SK-N-SH (cell line): ENCODE data around the gene PCBP3. TPM values are rescaled to one million over a fixed set of nuclear protein-coding genes. Genes with fewer than 3 reads are reported as not detected.

Source experiments
- CTCF ChIA-PET: fragments of 300-600, 350-600 bp; formaldehyde crosslinking; extraction: SDS; loops from one replicate; lab custom pipeline; 2021; lab: Yijun Ruan, JAX
- POLR2A ChIA-PET: fragments of 350-600 bp; sonication (Branson Sonifier 250); formaldehyde crosslinking; extraction: SDS; loops from one replicate; lab custom pipeline; 2020; ENCODE audit warnings: antibody characterized with exemption, inconsistent platforms; lab: Yijun Ruan, JAX
- DNase-seq: peaks from one replicate; pipeline ENCODE4 v3.0.0; 2012
- H2AFZ ChIP-seq: fragments of 200-600 bp; sonication (generic); 2 replicates; pipeline ENCODE4 v1.8.1; 2016; ENCODE audit warnings: antibody characterized with exemption, mild to moderate bottlenecking, low read depth
- H3F3A ChIP-seq: fragments of 200-600 bp; sonication (generic); replicated peaks from 2 replicates; pipeline ENCODE3; 2016; ENCODE audit warnings: antibody characterized with exemption, mild to moderate bottlenecking; ENCODE audit not compliant: insufficient read depth
- H3K27ac ChIP-seq, 2 experiments: fragments of 200-500 bp in 1 of 2; fragments of 200-600 bp in 1 of 2; sonication (Bioruptor generic) in 1 of 2; sonication (generic), shearing (Covaris generic) in 1 of 2; 2 replicates each; pipeline versions ENCODE4 v1.5.1 to v1.6.1; 2014 to 2016; ENCODE audit warnings: low read depth in 2 of 2, inconsistent platforms in 1 of 2, low read length in 1 of 2, mild to moderate bottlenecking in 1 of 2, mixed read lengths in 1 of 2
- H3K27me3 ChIP-seq: fragments of 200-600 bp; sonication (generic), shearing (Covaris generic); 2 replicates; pipeline ENCODE4 v1.6.1; 2016; ENCODE audit warnings: mixed run types; ENCODE audit not compliant: insufficient read depth
- H3K36me3 ChIP-seq, 2 experiments: fragments of 200-500 bp in 1 of 2; fragments of 200-600 bp in 1 of 2; sonication (Bioruptor generic) in 1 of 2; sonication (generic) in 1 of 2; replicated peaks in 1 of 2; 2 replicates each; pipeline versions ENCODE3 to v1.5.1; 2014 to 2016; ENCODE audit warnings: low read length in 1 of 2, mild to moderate bottlenecking in 1 of 2; ENCODE audit not compliant: insufficient read depth in 2 of 2, control insufficient read depth in 1 of 2
- H3K4me1 ChIP-seq, 2 experiments: fragments of 200-500 bp in 1 of 2; fragments of 200-600 bp in 1 of 2; sonication (Bioruptor generic) in 1 of 2; sonication (generic), shearing (Covaris generic) in 1 of 2; 2 replicates each; pipeline versions ENCODE4 v1.5.1 to v1.6.1; 2014 to 2016; ENCODE audit warnings: low read depth in 1 of 2, low read length in 1 of 2, mixed run types in 1 of 2; ENCODE audit not compliant: insufficient read depth in 2 of 2, control insufficient read depth in 1 of 2
- H3K4me2 ChIP-seq: fragments of 200-600 bp; sonication (generic), shearing (Covaris generic); 2 replicates; pipeline ENCODE4 v1.6.1; 2017; ENCODE audit warnings: mixed run types
- H3K4me3 ChIP-seq, 2 experiments: fragments of 200-500 bp in 1 of 2; fragments of 200-600 bp in 1 of 2; sonication (Bioruptor generic) in 1 of 2; sonication (generic), shearing (Covaris generic) in 1 of 2; 2 replicates each; pipeline versions ENCODE4 v1.5.1 to v1.8.1; 2014 to 2016; ENCODE audit warnings: low read depth in 2 of 2, inconsistent platforms in 1 of 2, low read length in 1 of 2, mild to moderate bottlenecking in 1 of 2, mixed read lengths in 1 of 2, moderate library complexity in 1 of 2
- H3K79me2 ChIP-seq: fragments of 200-600 bp; sonication (generic); 2 replicates; pipeline ENCODE4 v1.8.1; 2017; ENCODE audit warnings: mild to moderate bottlenecking; ENCODE audit not compliant: insufficient read depth
- H3K9ac ChIP-seq: fragments of 200-600 bp; sonication (generic); 2 replicates; pipeline ENCODE4 v1.6.1; 2017; ENCODE audit warnings: mixed run types
- H3K9me2 ChIP-seq: fragments of 200-600 bp; sonication (generic); 2 replicates; pipeline ENCODE4 v1.6.1; 2017; ENCODE audit warnings: mixed run types
- H3K9me3 ChIP-seq: fragments of 200-600 bp; sonication (generic); 2 replicates; pipeline ENCODE4 v1.6.1; 2017; ENCODE audit warnings: mixed run types, mild to moderate bottlenecking, moderate library complexity
- H4K20me1 ChIP-seq: fragments of 200-600 bp; sonication (generic); 2 replicates; pipeline ENCODE4 v1.6.1; 2017; ENCODE audit warnings: mild to moderate bottlenecking, mixed run types; ENCODE audit not compliant: insufficient read depth
- CTCF ChIP-seq: fragments of 200-600 bp; sonication (generic); IDR thresholded peaks from 2 replicates; pipeline ENCODE4 v1.6.1; 2017; ENCODE audit warnings: antibody characterized with exemption, mild to moderate bottlenecking, moderate library complexity
- ELF1 ChIP-seq: IDR thresholded peaks from 2 replicates; pipeline ENCODE4 v1.4.0; 2012
- EP300 ChIP-seq, 2 experiments: IDR thresholded peaks; 2 replicates each; pipeline versions ENCODE4 v1.4.0 to v1.6.1; 2012; ENCODE audit warnings: borderline replicate concordance in 1 of 2, low read depth in 1 of 2, low read length in 1 of 2
- EZH2phosphoT487 ChIP-seq: fragments of 200-600 bp; sonication (generic); IDR thresholded peaks from 2 replicates; pipeline ENCODE4 v1.6.1; 2017; ENCODE audit warnings: low read depth, mixed run types, mild to moderate bottlenecking, antibody characterized with exemption, moderate library complexity, borderline replicate concordance
- FOSL2 ChIP-seq: IDR thresholded peaks from 2 replicates; pipeline ENCODE4 v1.4.0; 2012; ENCODE audit warnings: low read depth, mild to moderate bottlenecking, moderate library complexity, borderline replicate concordance
- GABPA ChIP-seq: IDR thresholded peaks from 2 replicates; pipeline ENCODE4 v1.4.0; 2012; ENCODE audit warnings: low read depth, mild to moderate bottlenecking
- GATA2 ChIP-seq: sonication (generic); formaldehyde crosslinking; IDR thresholded peaks from 2 replicates; pipeline ENCODE4 v1.5.0; 2020; ENCODE audit warnings: mild to moderate bottlenecking, missing genetic modification reagents
- MAX ChIP-seq: IDR thresholded peaks from 2 replicates; pipeline ENCODE4 v1.4.0; 2012; ENCODE audit warnings: low read depth
- MEF2A ChIP-seq: IDR thresholded peaks from 2 replicates; pipeline ENCODE4 v1.4.0; 2012; ENCODE audit warnings: low read depth, borderline replicate concordance
- NRF1 ChIP-seq: IDR thresholded peaks from 2 replicates; pipeline ENCODE4 v1.6.1; 2012; ENCODE audit warnings: low read depth, mild to moderate bottlenecking, low read length
- PBX3 ChIP-seq: IDR thresholded peaks from 2 replicates; pipeline ENCODE4; 2012
- POLR2AphosphoS5 ChIP-seq: IDR thresholded peaks from 2 replicates; pipeline ENCODE4 v1.6.1; 2012; ENCODE audit warnings: low read depth, low read length
- RCOR1 ChIP-seq: fragments of 150-350 bp; IDR thresholded peaks from 2 replicates; pipeline ENCODE4 v1.6.1; 2017; ENCODE audit warnings: antibody characterized with exemption, low read length
- REST ChIP-seq: IDR thresholded peaks from 2 replicates; pipeline ENCODE4 v1.6.1; 2012; ENCODE audit warnings: mild to moderate bottlenecking, low read depth, low read length, moderate library complexity
- RXRA ChIP-seq: IDR thresholded peaks from 2 replicates; pipeline ENCODE4 v1.4.0; 2012; ENCODE audit warnings: low read depth, mild to moderate bottlenecking, borderline replicate concordance
- SIN3A ChIP-seq: IDR thresholded peaks from 2 replicates; pipeline ENCODE4 v1.6.1; 2012; ENCODE audit warnings: low read depth, mild to moderate bottlenecking, low read length, moderate library complexity, borderline replicate concordance
- SMC3 ChIP-seq: IDR thresholded peaks from 2 replicates; pipeline ENCODE4 v1.6.1; 2012; ENCODE audit warnings: low read depth, low read length, improper control_type of control experiment
- TCF12 ChIP-seq: IDR thresholded peaks from 2 replicates; pipeline ENCODE4 v1.4.0; 2012
- USF1 ChIP-seq: IDR thresholded peaks from 2 replicates; pipeline ENCODE4 v1.4.0; 2012; ENCODE audit warnings: low read depth, borderline replicate concordance
- WGBS: methylation state at CpG from one replicate; pipeline ENCODE4 v1.1.6; 2017; ENCODE audit warnings: low lambda C conversion rate; 5-methylcytosine and 5-hydroxymethylcytosine counted together
- polyA plus RNA-seq, 3 experiments: library from polyadenylated mRNA; depleted of rRNA; stranded (reverse); fragments of >200 nt; gene quantifications; 2 replicates each; pipeline ENCODE4 v1.2.3, GENCODE V29; 2012

Gene PCBP3
- polyA plus RNA-seq, 1 of the 3 experiments (the other 2 are of a cell fraction), result 9.5 TPM

- no peak for DNase-seq
- POLR2A ChIA-PET, result no interaction called here
- H3K27me3 ChIP-seq, result no peaks in the 10 kb centered on the region
- H3K4me3 ChIP-seq, result no peak overlapping the region
- no peak overlapping the region for H3K4me2 ChIP-seq
- 88% methylated on average over 30 of the region's 36 CpGs for WGBS
- no peak for TF ChIP-seq GATA2
- TF ChIP-seq PBX3, result no peak
- no peak for TF ChIP-seq RXRA
- TF ChIP-seq ELF1, result no peak
- TF ChIP-seq SMC3, result no peak
- no peak for TF ChIP-seq EZH2phosphoT487
- no peak for TF ChIP-seq EP300 (IDR thresholded peaks at IDR 0.05; ENCODE audit: borderline replicate concordance in 1 of 2, low read depth in 1 of 2, low read length in 1 of 2)
- no peak for TF ChIP-seq NRF1
- no peak for TF ChIP-seq FOSL2
- no peak for TF ChIP-seq USF1
- TF ChIP-seq MEF2A, result no peak
- no peak for TF ChIP-seq GABPA
- TF ChIP-seq MAX, result no peak
- no peak for TF ChIP-seq TCF12
- TF ChIP-seq, all 33 proteins: peak for 0
- Histone ChIP-seq H3K4me1 (no peaks in the 10 kb centered on the region; a peak in 1 of 4 replicates), H3K79me2 (no peaks in the 10 kb centered on the region), H3K9me2 (no peaks in the 10 kb centered on the region), H3K9me3 (no peaks in the 10 kb centered on the region), H2AFZ (no peak overlapping the region), H3K36me3 (peaks cover 7 to 33% of the 10 kb centered on the region in 2 experiments), H4K20me1 (no peaks in the 10 kb centered on the region), H3K27ac (no peak overlapping the region), H3F3A (no peaks in the 10 kb centered on the region), H3K9ac (no peak overlapping the region)
- CTCF ChIA-PET, result no interaction called here
These were observed 345.1 kb downstream of the PCBP3 start for GRCh38 chr21:45988366-45989347.

- Histone ChIP-seq H2AFZ (no peak overlapping the region), H3K36me3 (peaks cover 4 to 36% of the 10 kb centered on the region in 2 experiments), H4K20me1 (no peaks in the 10 kb centered on the region), H3F3A (no peaks in the 10 kb centered on the region), H3K4me3 (no peak overlapping the region), H3K27me3 (no peaks in the 10 kb centered on the region), H3K9me3 (no peaks in the 10 kb centered on the region), H3K9me2 (no peaks in the 10 kb centered on the region), H3K79me2 (no peaks in the 10 kb centered on the region), H3K4me2 (no peak overlapping the region), H3K4me1 (no peaks in the 10 kb centered on the region), H3K9ac (no peak overlapping the region), H3K27ac (no peak overlapping the region)
- TF ChIP-seq CTCF (no peak), RCOR1 (no peak), POLR2AphosphoS5 (no peak), GABPA (no peak), SIN3A (no peak), REST (no peak), MEF2A (no peak)
- 93% methylated on average over 18 of the region's 32 CpGs for WGBS
- POLR2A ChIA-PET, result no interaction called here
- CTCF ChIA-PET, result no interaction called here
- no peak for DNase-seq
These were observed 346.0 kb downstream of the PCBP3 start for GRCh38 chr21:45989355-45990048.
